Measurements from ENCODE around the gene TTC31.

TTC31 gene

GRCh38 chr2:74536166-74536950, 53.5 kb downstream of the TTC31 start:
- ChIA-PET CTCF (interaction anchor here (1.1 to 13.7 kb wide), 6 partner anchors 10 to 54 kb away, joined by 3 to 210 read pairs (median 4); partner anchors contain the start of genes CCDC142, DQX1, LOXL3 and TTC31), POLR2A (interaction anchor here (0.7 kb wide), 1 partner anchor 50 kb away, joined by 3 read pairs; no protein-coding TSS in a partner anchor)
- Histone ChIP-seq H3K4me3 (ENCODE audit: control insufficient read depth in 1 of 7, extremely low read depth in 1 of 7, insufficient read depth in 4 of 7, low read depth in 2 of 7, low read length in 6 of 7) (no peak overlapping the region), H3K27ac (ENCODE audit: insufficient read depth in 1 of 2, low read depth in 1 of 2, low read length in 2 of 2, poor library complexity in 1 of 2, severe bottlenecking in 2 of 2) (no peak overlapping the region), H3K4me1 (ENCODE audit: control extremely low read depth in 1 of 4, control insufficient read depth in 4 of 4, insufficient read depth in 4 of 4, low read length in 3 of 4) (peaks cover 19 to 55% (median 28%) of the 10 kb centered on the region in 4 experiments), H3K9me3 (ENCODE audit: control extremely low read depth in 1 of 5, control insufficient read depth in 4 of 5, insufficient read depth in 2 of 5, low read depth in 1 of 5, low read length in 4 of 5) (no peaks in the 10 kb centered on the region), H3K27me3 (replicated peaks in 2 of 5; ENCODE audit: control insufficient read depth in 4 of 5, insufficient read depth in 5 of 5, low read length in 4 of 5) (no peaks in the 10 kb centered on the region), H3K36me3 (ENCODE audit: control insufficient read depth in 4 of 4, insufficient read depth in 4 of 4, low read length in 3 of 4) (peaks cover 6 to 36% (median 19%) of the 10 kb centered on the region in 4 experiments)
- WGBS (ENCODE audit: insufficient coverage), result 96% methylated on average over 22 of the region's 23 CpGs
- no peak for DNase-seq

GRCh38 chr2:74537140-74537539, 54.3 kb downstream of the TTC31 start:
- CTCF ChIA-PET, result interaction anchor here (13.7 kb wide), 1 partner anchor 50 kb away, joined by 210 read pairs; no protein-coding TSS in a partner anchor
- no peak for DNase-seq
- Histone ChIP-seq H3K27ac (ENCODE audit: insufficient read depth in 1 of 2, low read depth in 1 of 2, low read length in 2 of 2, poor library complexity in 1 of 2, severe bottlenecking in 2 of 2) (no peak overlapping the region), H3K4me1 (ENCODE audit: control extremely low read depth in 1 of 4, control insufficient read depth in 4 of 4, insufficient read depth in 4 of 4, low read length in 3 of 4) (peaks cover 19 to 48% (median 24%) of the 10 kb centered on the region in 4 experiments), H3K27me3 (replicated peaks in 2 of 5; ENCODE audit: control insufficient read depth in 4 of 5, insufficient read depth in 5 of 5, low read length in 4 of 5) (no peaks in the 10 kb centered on the region), H3K9me3 (ENCODE audit: control extremely low read depth in 1 of 5, control insufficient read depth in 4 of 5, insufficient read depth in 2 of 5, low read depth in 1 of 5, low read length in 4 of 5) (no peaks in the 10 kb centered on the region), H3K4me3 (ENCODE audit: control insufficient read depth in 1 of 7, extremely low read depth in 1 of 7, insufficient read depth in 4 of 7, low read depth in 2 of 7, low read length in 6 of 7) (no peak overlapping the region), H3K36me3 (ENCODE audit: control insufficient read depth in 4 of 4, insufficient read depth in 4 of 4, low read length in 3 of 4) (peaks cover 6 to 29% (median 19%) of the 10 kb centered on the region in 4 experiments)
- POLR2A ChIA-PET, result no interaction called here
- whole genome bisulfite sequencing (ENCODE audit: insufficient coverage), result 97% methylated on average over 3 of the region's 4 CpGs

- H3K4me3 ChIP-seq (ENCODE audit: control insufficient read depth in 1 of 7, extremely low read depth in 1 of 7, insufficient read depth in 4 of 7, low read depth in 2 of 7, low read length in 6 of 7), result peak overlapping the region in 5 of 7 experiments; percentile 10 to 58 (median 44)
- CTCF ChIA-PET, result interaction anchor here (0.8 to 13.7 kb wide), 12 partner anchors 14 to 74 kb away, joined by 3 to 210 read pairs (median 5); partner anchors contain the start of genes CCDC142, MOGS and TTC31
- DNase-seq, result peak in 2 of 3 donors; percentile 76 to 77
- 20% methylated on average over 5 of the region's 7 CpGs for WGBS (ENCODE audit: insufficient coverage)
- POLR2A ChIA-PET, result interaction anchor here (0.6 to 2.0 kb wide), 5 partner anchors 9 to 1646 kb away, joined by 3 to 9 read pairs (median 3); partner anchors contain the start of genes AUP1, DOK1, HTRA2 and LOXL3
- peaks cover 19 to 53% (median 24%) of the 10 kb centered on the region in 4 experiments for H3K4me1 ChIP-seq (ENCODE audit: control extremely low read depth in 1 of 4, control insufficient read depth in 4 of 4, insufficient read depth in 4 of 4, low read length in 3 of 4)
- no peaks in the 10 kb centered on the region for H3K27me3 ChIP-seq (replicated peaks in 2 of 5; ENCODE audit: control insufficient read depth in 4 of 5, insufficient read depth in 5 of 5, low read length in 4 of 5)
- no peak overlapping the region for H3K27ac ChIP-seq (ENCODE audit: insufficient read depth in 1 of 2, low read depth in 1 of 2, low read length in 2 of 2, poor library complexity in 1 of 2, severe bottlenecking in 2 of 2)
- H3K36me3 ChIP-seq (ENCODE audit: control insufficient read depth in 4 of 4, insufficient read depth in 4 of 4, low read length in 3 of 4), result peaks cover 0 to 13% (median 4%) of the 10 kb centered on the region in 4 experiments
- no peaks in the 10 kb centered on the region for H3K9me3 ChIP-seq (ENCODE audit: control extremely low read depth in 1 of 5, control insufficient read depth in 4 of 5, insufficient read depth in 2 of 5, low read depth in 1 of 5, low read length in 4 of 5)
Observed at GRCh38 chr2:74538881-74539339, 56.0 kb downstream of the TTC31 start.

GRCh38 chr2:74540291-74540690, 57.4 kb downstream of the TTC31 start:
- POLR2A ChIA-PET, result no interaction called here

GRCh38 chr2:74542978-74543377, 60.1 kb downstream of the TTC31 start:
- H3K4me3 ChIP-seq (ENCODE audit: control insufficient read depth in 1 of 7, extremely low read depth in 1 of 7, insufficient read depth in 4 of 7, low read depth in 2 of 7, low read length in 6 of 7), result no peak overlapping the region
- no peak for DNase-seq
- CTCF ChIA-PET, result interaction anchor here (0.6 to 5.1 kb wide), 5 partner anchors 8 to 45 kb away, joined by 3 to 50 read pairs (median 4); no protein-coding TSS in a partner anchor
- no peaks in the 10 kb centered on the region for H3K36me3 ChIP-seq (ENCODE audit: control insufficient read depth in 4 of 4, insufficient read depth in 4 of 4, low read length in 3 of 4)
- peaks cover 18 to 35% (median 22%) of the 10 kb centered on the region in 4 experiments for H3K4me1 ChIP-seq (ENCODE audit: control extremely low read depth in 1 of 4, control insufficient read depth in 4 of 4, insufficient read depth in 4 of 4, low read length in 3 of 4)
- POLR2A ChIA-PET, result no interaction called here
- no peak overlapping the region for H3K27ac ChIP-seq (ENCODE audit: insufficient read depth in 1 of 2, low read depth in 1 of 2, low read length in 2 of 2, poor library complexity in 1 of 2, severe bottlenecking in 2 of 2)
- H3K27me3 ChIP-seq (replicated peaks in 2 of 5; ENCODE audit: control insufficient read depth in 4 of 5, insufficient read depth in 5 of 5, low read length in 4 of 5), result no peaks in the 10 kb centered on the region
- no peaks in the 10 kb centered on the region for H3K9me3 ChIP-seq (ENCODE audit: control extremely low read depth in 1 of 5, control insufficient read depth in 4 of 5, insufficient read depth in 2 of 5, low read depth in 1 of 5, low read length in 4 of 5)
- 86% methylated on average over 1 of the region's 1 CpG for WGBS (ENCODE audit: insufficient coverage)

More at GRCh38 chr2:74540291-74540690, 57.4 kb downstream of the TTC31 start:
- CTCF ChIA-PET, result interaction anchor here (1.0 to 13.7 kb wide), 6 partner anchors 10 to 46 kb away, joined by 3 to 210 read pairs (median 5); no protein-coding TSS in a partner anchor
- H3K27me3 ChIP-seq (replicated peaks in 2 of 5; ENCODE audit: control insufficient read depth in 4 of 5, insufficient read depth in 5 of 5, low read length in 4 of 5), result no peaks in the 10 kb centered on the region
- H3K27ac ChIP-seq (ENCODE audit: insufficient read depth in 1 of 2, low read depth in 1 of 2, low read length in 2 of 2, poor library complexity in 1 of 2, severe bottlenecking in 2 of 2), result no peak overlapping the region
- peaks cover 0 to 3% (median 0%) of the 10 kb centered on the region in 4 experiments for H3K36me3 ChIP-seq (ENCODE audit: control insufficient read depth in 4 of 4, insufficient read depth in 4 of 4, low read length in 3 of 4)
- H3K4me3 ChIP-seq (ENCODE audit: control insufficient read depth in 1 of 7, extremely low read depth in 1 of 7, insufficient read depth in 4 of 7, low read depth in 2 of 7, low read length in 6 of 7), result no peak overlapping the region
- DNase-seq, result no peak
- 100% methylated on average over 5 of the region's 5 CpGs for WGBS (ENCODE audit: insufficient coverage)
- no peaks in the 10 kb centered on the region for H3K9me3 ChIP-seq (ENCODE audit: control extremely low read depth in 1 of 5, control insufficient read depth in 4 of 5, insufficient read depth in 2 of 5, low read depth in 1 of 5, low read length in 4 of 5)
- peaks cover 19 to 46% (median 24%) of the 10 kb centered on the region in 4 experiments for H3K4me1 ChIP-seq (ENCODE audit: control extremely low read depth in 1 of 4, control insufficient read depth in 4 of 4, insufficient read depth in 4 of 4, low read length in 3 of 4)

Measured in common myeloid progenitor, CD34-positive (primary cell).